Measurements from ENCODE around the gene LILRA2. TPM values are rescaled to one million over a fixed set of nuclear protein-coding genes. Genes with fewer than 3 reads are reported as not detected.

LILRA2 gene
- total and polyA plus RNA-seq, 10 of the 15 experiments (the other 5 are each of a cell fraction or from before 2014, with no cell fraction given), result 0.16 to 1.8 (median 0.43) TPM

DNA sequence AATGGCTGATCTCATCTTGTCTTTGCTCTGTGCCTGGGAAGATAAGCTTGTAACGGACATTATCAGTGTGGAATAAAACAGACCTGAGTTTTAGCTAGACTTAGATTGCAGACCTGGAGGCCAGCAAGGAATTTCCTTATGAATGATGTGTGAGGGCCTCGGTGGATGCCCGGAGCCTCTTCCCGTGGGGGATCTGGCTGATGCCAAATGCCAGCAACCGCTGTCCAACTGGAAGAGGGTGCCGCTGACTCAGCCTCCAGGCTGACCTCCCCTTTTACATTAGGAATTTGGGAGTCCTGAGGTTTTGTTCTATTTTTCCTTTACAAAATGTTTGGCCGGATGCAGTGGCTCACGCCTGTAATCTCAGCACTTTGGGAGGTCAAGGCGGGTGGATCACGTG lies 19.6 kb upstream of the LILRA2 start:
- Histone ChIP-seq H3K9me3 (replicated peaks; ENCODE audit: control insufficient read depth, insufficient read depth, low read length) (no peaks in the 10 kb centered on the region), H3K4me3 (no peak overlapping the region), H3K79me2 (ENCODE audit: control insufficient read depth, insufficient read depth, low read length) (no peaks in the 10 kb centered on the region), H3K27me3 (replicated peaks in 1 of 2; ENCODE audit: control insufficient read depth in 2 of 2, insufficient read depth in 2 of 2, low read length in 1 of 2) (no peaks in the 10 kb centered on the region; a peak in 1 of 4 replicates), H3K9ac (ENCODE audit: control insufficient read depth, insufficient read depth, low read length) (no peak overlapping the region), H4K20me1 (ENCODE audit: control insufficient read depth, insufficient read depth) (no peaks in the 10 kb centered on the region), H3K27ac (ENCODE audit: control insufficient read depth, insufficient read depth) (no peak overlapping the region), H3K4me1 (ENCODE audit: control insufficient read depth, insufficient read depth, low read length) (peaks cover 27% of the 10 kb centered on the region), H2AFZ (ENCODE audit: control insufficient read depth, low read depth, low read length) (no peak overlapping the region), H3K36me3 (ENCODE audit: control insufficient read depth in 2 of 2, insufficient read depth in 2 of 2, low read length in 1 of 2) (no peaks in the 10 kb centered on the region), H3K4me2 (ENCODE audit: control insufficient read depth, insufficient read depth) (no peak overlapping the region)
- POLR2A ChIA-PET, result no interaction called here
- 56% methylated on average over 10 of the region's 10 CpGs for WGBS (ENCODE audit: insufficient coverage, insufficient replicate concordance, low lambda C conversion rate, missing lambda C conversion rate)
- CTCF ChIA-PET, result no interaction called here
- FAIRE-seq (no peak), ATAC-seq (no peak), DNase-seq (ENCODE audit: low read depth, low spot score) (no peak)
- in situ Hi-C loops (cut with MboI) (no loop called here), intact Hi-C loops (cut with micrococcal nuclease; ENCODE audit: unreplicated experiment) (loop anchor here (5.0 kb wide), 3 partner anchors 37 to 72 kb away; no protein-coding TSS in a partner anchor)
- no peak for TF ChIP-seq PAX8 (IDR thresholded peaks at IDR 0.05)
- no peak for TF ChIP-seq WRNIP1 (IDR thresholded peaks at IDR 0.05; ENCODE audit: borderline replicate concordance, low read depth, low read length)
- TF ChIP-seq SMAD1 (IDR thresholded peaks at IDR 0.05; ENCODE audit: low read depth, partially characterized antibody), result no peak
- TF ChIP-seq, protein P1, sequence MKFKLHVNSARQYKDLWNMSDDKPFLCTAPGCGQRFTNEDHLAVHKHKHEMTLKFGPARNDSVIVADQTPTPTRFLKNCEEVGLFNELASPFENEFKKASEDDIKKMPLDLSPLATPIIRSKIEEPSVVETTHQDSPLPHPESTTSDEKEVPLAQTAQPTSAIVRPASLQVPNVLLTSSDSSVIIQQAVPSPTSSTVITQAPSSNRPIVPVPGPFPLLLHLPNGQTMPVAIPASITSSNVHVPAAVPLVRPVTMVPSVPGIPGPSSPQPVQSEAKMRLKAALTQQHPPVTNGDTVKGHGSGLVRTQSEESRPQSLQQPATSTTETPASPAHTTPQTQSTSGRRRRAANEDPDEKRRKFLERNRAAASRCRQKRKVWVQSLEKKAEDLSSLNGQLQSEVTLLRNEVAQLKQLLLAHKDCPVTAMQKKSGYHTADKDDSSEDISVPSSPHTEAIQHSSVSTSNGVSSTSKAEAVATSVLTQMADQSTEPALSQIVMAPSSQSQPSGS (IDR thresholded peaks at IDR 0.05; ENCODE audit: low read length), result no peak
- SMC1A ChIA-PET (ENCODE audit: uncharacterized antibody, unreplicated experiment), result interaction anchor here (0.6 kb wide), 1 partner anchor 68 kb away, joined by 3 read pairs; no protein-coding TSS in a partner anchor
- RAD21 ChIA-PET (ENCODE audit: unreplicated experiment), result no interaction called here
- BruUV-seq (replicated peaks), result no TSS peak

DNA sequence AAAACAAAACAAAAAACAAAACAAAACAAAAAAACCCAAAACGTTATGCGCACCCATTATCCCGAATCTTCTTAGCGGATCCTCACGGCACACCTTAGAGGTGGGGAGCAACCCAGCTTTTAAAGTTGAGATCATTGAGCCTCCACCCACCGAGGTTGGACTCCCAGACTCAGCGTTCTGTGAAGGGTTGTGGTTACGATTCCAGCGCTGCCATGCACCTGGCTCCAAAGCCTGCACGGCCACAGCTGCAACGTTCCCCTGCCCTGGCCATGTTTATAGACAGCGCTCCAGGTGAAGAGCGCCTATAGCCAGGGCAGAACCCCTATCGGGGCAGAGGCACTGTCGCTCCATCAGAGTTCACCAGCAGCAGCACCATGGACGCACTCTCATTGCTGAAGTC lies 18.7 kb upstream of the LILRA2 start:
- ATAC-seq (no peak), DNase-seq (ENCODE audit: low read depth, low spot score) (no peak), FAIRE-seq (no peak)
- H3K4me2 ChIP-seq (ENCODE audit: control insufficient read depth, insufficient read depth), result no peak overlapping the region
- ChIA-PET CTCF (interaction anchor here (0.6 kb wide), 1 partner anchor 644 kb away, joined by 3 read pairs; no protein-coding TSS in a partner anchor), POLR2A (no interaction called here), RAD21 (ENCODE audit: unreplicated experiment) (no interaction called here), SMC1A (ENCODE audit: uncharacterized antibody, unreplicated experiment) (interaction anchor here (1.5 kb wide), 1 partner anchor 61 kb away, joined by 4 read pairs; no protein-coding TSS in a partner anchor)
- no peaks in the 10 kb centered on the region for H3K79me2 ChIP-seq (ENCODE audit: control insufficient read depth, insufficient read depth, low read length)
- no peaks in the 10 kb centered on the region for H3K36me3 ChIP-seq (ENCODE audit: control insufficient read depth in 2 of 2, insufficient read depth in 2 of 2, low read length in 1 of 2)
- no TSS peak for BruUV-seq (replicated peaks)
- H3K9ac ChIP-seq (ENCODE audit: control insufficient read depth, insufficient read depth, low read length), result no peak overlapping the region
- H3K4me3 ChIP-seq, result no peak overlapping the region
- no peaks in the 10 kb centered on the region for H3K9me3 ChIP-seq (replicated peaks; ENCODE audit: control insufficient read depth, insufficient read depth, low read length)
- H2AFZ ChIP-seq (ENCODE audit: control insufficient read depth, low read depth, low read length), result no peak overlapping the region
- H3K27ac ChIP-seq (ENCODE audit: control insufficient read depth, insufficient read depth), result no peak overlapping the region
- in situ Hi-C loops (cut with MboI) (no loop called here), intact Hi-C loops (cut with micrococcal nuclease; ENCODE audit: unreplicated experiment) (loop anchor here (5.0 kb wide), 3 partner anchors 38 to 73 kb away; no protein-coding TSS in a partner anchor)
- WGBS (ENCODE audit: insufficient coverage, insufficient replicate concordance, low lambda C conversion rate, missing lambda C conversion rate), result 59% methylated on average over 16 of the region's 16 CpGs
- no peaks in the 10 kb centered on the region; a peak in 1 of 4 replicates for H3K27me3 ChIP-seq (replicated peaks in 1 of 2; ENCODE audit: control insufficient read depth in 2 of 2, insufficient read depth in 2 of 2, low read length in 1 of 2)
- H3K4me1 ChIP-seq (ENCODE audit: control insufficient read depth, insufficient read depth, low read length), result peaks cover 27% of the 10 kb centered on the region
- no peaks in the 10 kb centered on the region for H4K20me1 ChIP-seq (ENCODE audit: control insufficient read depth, insufficient read depth)
- TF ChIP-seq, protein P2, sequence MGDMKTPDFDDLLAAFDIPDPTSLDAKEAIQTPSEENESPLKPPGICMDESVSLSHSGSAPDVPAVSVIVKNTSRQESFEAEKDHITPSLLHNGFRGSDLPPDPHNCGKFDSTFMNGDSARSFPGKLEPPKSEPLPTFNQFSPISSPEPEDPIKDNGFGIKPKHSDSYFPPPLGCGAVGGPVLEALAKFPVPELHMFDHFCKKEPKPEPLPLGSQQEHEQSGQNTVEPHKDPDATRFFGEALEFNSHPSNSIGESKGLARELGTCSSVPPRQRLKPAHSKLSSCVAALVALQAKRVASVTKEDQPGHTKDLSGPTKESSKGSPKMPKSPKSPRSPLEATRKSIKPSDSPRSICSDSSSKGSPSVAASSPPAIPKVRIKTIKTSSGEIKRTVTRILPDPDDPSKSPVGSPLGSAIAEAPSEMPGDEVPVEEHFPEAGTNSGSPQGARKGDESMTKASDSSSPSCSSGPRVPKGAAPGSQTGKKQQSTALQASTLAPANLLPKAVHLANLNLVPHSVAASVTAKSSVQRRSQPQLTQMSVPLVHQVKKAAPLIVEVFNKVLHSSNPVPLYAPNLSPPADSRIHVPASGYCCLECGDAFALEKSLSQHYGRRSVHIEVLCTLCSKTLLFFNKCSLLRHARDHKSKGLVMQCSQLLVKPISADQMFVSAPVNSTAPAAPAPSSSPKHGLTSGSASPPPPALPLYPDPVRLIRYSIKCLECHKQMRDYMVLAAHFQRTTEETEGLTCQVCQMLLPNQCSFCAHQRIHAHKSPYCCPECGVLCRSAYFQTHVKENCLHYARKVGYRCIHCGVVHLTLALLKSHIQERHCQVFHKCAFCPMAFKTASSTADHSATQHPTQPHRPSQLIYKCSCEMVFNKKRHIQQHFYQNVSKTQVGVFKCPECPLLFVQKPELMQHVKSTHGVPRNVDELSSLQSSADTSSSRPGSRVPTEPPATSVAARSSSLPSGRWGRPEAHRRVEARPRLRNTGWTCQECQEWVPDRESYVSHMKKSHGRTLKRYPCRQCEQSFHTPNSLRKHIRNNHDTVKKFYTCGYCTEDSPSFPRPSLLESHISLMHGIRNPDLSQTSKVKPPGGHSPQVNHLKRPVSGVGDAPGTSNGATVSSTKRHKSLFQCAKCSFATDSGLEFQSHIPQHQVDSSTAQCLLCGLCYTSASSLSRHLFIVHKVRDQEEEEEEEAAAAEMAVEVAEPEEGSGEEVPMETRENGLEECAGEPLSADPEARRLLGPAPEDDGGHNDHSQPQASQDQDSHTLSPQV (IDR thresholded peaks at IDR 0.05), result no peak
- TF ChIP-seq CEBPB (IDR thresholded peaks at IDR 0.05; ENCODE audit: borderline replicate concordance in 1 of 2, low read depth in 2 of 2, low read length in 2 of 2), result no peak
- TF ChIP-seq, protein P3, sequence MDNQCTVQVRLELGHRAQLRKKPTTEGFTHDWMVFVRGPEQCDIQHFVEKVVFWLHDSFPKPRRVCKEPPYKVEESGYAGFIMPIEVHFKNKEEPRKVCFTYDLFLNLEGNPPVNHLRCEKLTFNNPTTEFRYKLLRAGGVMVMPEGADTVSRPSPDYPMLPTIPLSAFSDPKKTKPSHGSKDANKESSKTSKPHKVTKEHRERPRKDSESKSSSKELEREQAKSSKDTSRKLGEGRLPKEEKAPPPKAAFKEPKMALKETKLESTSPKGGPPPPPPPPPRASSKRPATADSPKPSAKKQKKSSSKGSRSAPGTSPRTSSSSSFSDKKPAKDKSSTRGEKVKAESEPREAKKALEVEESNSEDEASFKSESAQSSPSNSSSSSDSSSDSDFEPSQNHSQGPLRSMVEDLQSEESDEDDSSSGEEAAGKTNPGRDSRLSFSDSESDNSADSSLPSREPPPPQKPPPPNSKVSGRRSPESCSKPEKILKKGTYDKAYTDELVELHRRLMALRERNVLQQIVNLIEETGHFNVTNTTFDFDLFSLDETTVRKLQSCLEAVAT (IDR thresholded peaks at IDR 0.05), result no peak
- no peak for TF ChIP-seq ATF7 (IDR thresholded peaks at IDR 0.05; ENCODE audit: low read depth)
- TF ChIP-seq MTA2 (IDR thresholded peaks at IDR 0.05; ENCODE audit: low read depth), result no peak

Data from GM12878 (cell line).